ENCODE data around the gene LBX2. TPM values are rescaled to one million over a fixed set of nuclear protein-coding genes. Genes with fewer than 3 reads are reported as not detected.
A peak's percentile ranks its signal among the peaks of the same experiment; 100 is the strongest.

LBX2 gene
- total and polyA plus RNA-seq, 9 of the 15 experiments (the other 6 are each of a cell fraction or from before 2014, with no cell fraction given), result 0.39 to 6.2 (median 1.8) TPM; not detected in 1

GRCh38 chr2:74458132-74458937 is 41.1 kb downstream of the LBX2 start, which contains the start of gene WBP1:
TSS of gene WBP1 (plus strand) at chr2:74458438. CDS start at chr2:74458603, 165 bp downstream.
- ChIA-PET CTCF (ENCODE audit: low intra/inter-chr PET ratio) (no interaction called here), POLR2A (interaction anchor here (0.6 to 2.5 kb wide), 11 partner anchors 9 to 135 kb away, joined by 3 to 12 read pairs (median 3); partner anchors contain the start of genes AUP1, HTRA2 and MRPL53)
- Histone ChIP-seq H3K4me1 (replicated peaks in 1 of 2; ENCODE audit: control insufficient read depth in 2 of 2, insufficient read depth in 2 of 2, low read length in 2 of 2) (peaks cover 7 to 34% of the 10 kb centered on the region in 2 experiments), H3K4me2 (ENCODE audit: insufficient read depth, low read length) (peak within 1 kb of the TSS; percentile 87), H4K20me1 (replicated peaks; ENCODE audit: control insufficient read depth, insufficient read depth, low read length) (no peaks in the 10 kb centered on the region; the same call in 1 of the 2 replicates), H3K27me3 (ENCODE audit: control insufficient read depth in 2 of 2, insufficient read depth in 2 of 2, low read length in 2 of 2) (no peaks in the 10 kb centered on the region), H3K4me3 (peak within 1 kb of the TSS; percentile 53), H3K9me1 (ENCODE audit: control insufficient read depth, insufficient read depth, low read length) (no peaks in the 10 kb centered on the region), H3K27ac (ENCODE audit: extremely low read depth, low read depth, low read length) (peak within 1 kb of the TSS; percentile 31; the same call in 1 of the 3 replicates), H3K79me2 (ENCODE audit: control insufficient read depth, insufficient read depth, low read length) (peaks cover 14% of the 10 kb centered on the region; the same call in 1 of the 3 replicates), H2AFZ (ENCODE audit: low read depth, low read length) (peak within 1 kb of the TSS; percentile 28), H3K9ac (ENCODE audit: insufficient read depth in 1 of 2, low read depth in 2 of 2, low read length in 2 of 2) (peak within 1 kb of the TSS; percentile 37 to 85; a peak in 3 of 4 replicates), H3K9me3 (replicated peaks; ENCODE audit: control insufficient read depth, insufficient read depth, low read depth, low read length) (no peaks in the 10 kb centered on the region), H3K36me3 (ENCODE audit: control insufficient read depth, insufficient read depth, low read length) (peaks cover 34% of the 10 kb centered on the region)
- ATAC-seq, result peak; percentile 90
- TSS peak; percentile 27 for BruUV-seq (replicated peaks)
- intact Hi-C loops (cut with micrococcal nuclease), result no loop called here
- in situ Hi-C loops (cut with MboI), result no loop called here
- peak; percentile 80 to 98 (median 88) for DNase-seq (ENCODE audit: extremely low read depth in 1 of 4, low spot score in 3 of 4)
- 28% methylated on average over 30 of the region's 38 CpGs for WGBS (ENCODE audit: insufficient coverage, low coverage, missing lambda C conversion rate)
- FAIRE-seq, result peak; percentile 100
- TF ChIP-seq, protein P1, sequence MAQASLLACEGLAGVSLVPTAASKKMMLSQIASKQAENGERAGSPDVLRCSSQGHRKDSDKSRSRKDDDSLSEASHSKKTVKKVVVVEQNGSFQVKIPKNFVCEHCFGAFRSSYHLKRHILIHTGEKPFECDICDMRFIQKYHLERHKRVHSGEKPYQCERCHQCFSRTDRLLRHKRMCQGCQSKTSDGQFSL (CRISPR knock-in tag; IDR thresholded peaks at IDR 0.05), result no peak
- TF ChIP-seq, protein P1 (tag; IDR thresholded peaks at IDR 0.05), result no peak
- TF ChIP-seq CHAMP1 (IDR thresholded peaks at IDR 0.05), result no peak
- TF ChIP-seq HDAC3 (IDR thresholded peaks at IDR 0.05; ENCODE audit: borderline replicate concordance, partially characterized antibody), result no peak
- TF ChIP-seq ZNF518B (CRISPR knock-in tag; IDR thresholded peaks at IDR 0.05), result no peak
- TF ChIP-seq ZFP1 (CRISPR knock-in tag; IDR thresholded peaks at IDR 0.05), result no peak
- TF ChIP-seq SMARCA4 (IDR thresholded peaks at IDR 0.05), result no peak
- peak; percentile 59 for TF ChIP-seq GABPA (tag; conservative IDR thresholded peaks at IDR 0.05; ENCODE audit: low read depth)
- no peak for TF ChIP-seq TCF3 (CRISPR knock-in tag; IDR thresholded peaks at IDR 0.05)
- no peak for TF ChIP-seq NKRF (IDR thresholded peaks at IDR 0.05; ENCODE audit: borderline replicate concordance)
- TF ChIP-seq SRSF3 (IDR thresholded peaks at IDR 0.05; ENCODE audit: insufficient read depth, low read length), result no peak
- no peak for TF ChIP-seq KDM1A (IDR thresholded peaks at IDR 0.05)

Data from K562 (cell line).